ENCODE measurements around the gene ZNF500. TPM values are rescaled to one million over a fixed set of nuclear protein-coding genes. Genes with fewer than 3 reads are reported as not detected.

The ZNF500 gene
- total RNA-seq, 2 donors from 2014 or later = 14.1 TPM

DNA sequence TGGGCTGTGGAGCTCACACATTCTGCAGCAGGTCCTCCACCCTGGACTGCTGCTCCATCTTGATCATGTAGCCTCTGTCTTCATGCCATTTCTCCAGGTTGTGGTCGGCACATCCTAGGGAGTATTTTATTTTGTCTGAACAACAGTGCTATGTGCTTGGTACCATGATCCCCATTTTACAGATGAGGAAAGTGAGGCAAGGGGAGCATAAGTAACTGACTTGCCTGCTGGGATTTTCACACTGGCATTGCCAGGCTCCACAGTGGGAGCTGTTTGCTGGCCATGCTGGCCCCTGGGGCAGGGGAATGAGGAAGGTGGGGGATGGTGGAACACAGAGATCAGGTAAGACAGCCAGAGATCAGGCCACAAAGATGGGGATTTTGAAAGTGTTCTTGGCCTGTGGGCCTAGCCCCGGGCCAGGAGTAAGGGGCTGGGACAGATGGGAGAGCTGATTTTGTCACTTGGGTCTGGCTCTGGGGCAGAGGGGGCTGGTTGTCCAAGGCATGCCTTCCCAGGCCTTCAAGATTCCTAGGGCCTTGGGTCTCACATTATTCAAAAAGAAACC is 9.3 kb upstream of the ZNF500 start:
- H3K9me3 Mint-ChIP-seq = no peaks in the 10 kb centered on the region
- no peaks in the 10 kb centered on the region for H3K36me3 Mint-ChIP-seq (ENCODE audit: insufficient read depth in 2 of 2)
- no peak overlapping the region for H3K27ac Mint-ChIP-seq

DNA sequence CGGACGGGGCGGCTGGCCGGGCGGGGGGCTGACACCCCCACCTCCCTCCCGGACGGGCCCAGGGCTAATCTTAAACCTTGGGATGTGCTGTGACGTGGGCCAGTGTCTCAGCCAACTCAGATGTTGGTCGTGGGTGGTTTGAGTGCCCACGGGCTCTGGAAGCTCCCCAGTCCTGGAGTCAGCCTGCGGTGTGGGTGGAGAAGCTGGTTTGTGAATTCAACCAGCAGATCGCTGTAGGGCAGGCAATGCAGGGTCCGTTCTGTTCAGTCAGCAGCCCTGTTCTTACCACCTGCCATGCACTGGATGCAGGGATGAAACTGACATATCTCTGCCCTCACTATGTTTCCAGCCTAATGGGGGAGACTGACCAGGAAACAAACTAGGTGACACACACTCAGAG is 8.0 kb upstream of the ZNF500 start:
- no peak for DNase-seq
- H3K36me3 Mint-ChIP-seq (ENCODE audit: insufficient read depth in 2 of 2) = no peaks in the 10 kb centered on the region
- ATAC-seq (replicated peaks in 1 of 2) = no peak

More for the DNA sequence above, 9.3 kb upstream of the ZNF500 start:
- Mint-ChIP-seq H3K4me1 (ENCODE audit: low read depth) (no peaks in the 10 kb centered on the region), H3K4me3 (no peak overlapping the region), H3K27me3 (ENCODE audit: low read depth) (no peaks in the 10 kb centered on the region)
- ATAC-seq (replicated peaks in 1 of 2) (no peak), DNase-seq (no peak)

DNA sequence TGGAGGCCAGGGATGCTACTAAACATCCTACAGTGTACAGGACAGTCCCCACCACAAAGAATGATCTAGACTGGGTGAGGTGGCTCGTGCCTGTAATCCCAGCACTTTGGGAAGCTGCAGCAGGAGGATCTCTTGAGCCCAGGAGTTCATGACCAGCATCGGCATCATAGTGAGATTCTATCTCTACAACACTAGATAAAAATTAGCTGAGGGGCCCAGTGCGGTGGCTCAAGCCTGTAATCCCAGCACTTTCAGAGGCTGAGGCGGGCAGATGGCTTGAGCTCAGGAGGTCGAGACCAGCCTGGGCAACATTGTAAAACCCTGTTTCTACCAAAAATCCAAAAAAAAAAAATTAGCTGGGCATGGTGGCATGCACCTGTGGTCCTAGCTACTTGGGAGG is 5.4 kb upstream of the ZNF500 start:
- no peak for DNase-seq
- Mint-ChIP-seq H3K27ac (no peak overlapping the region), H3K36me3 (ENCODE audit: insufficient read depth in 2 of 2) (no peaks in the 10 kb centered on the region), H3K9me3 (no peaks in the 10 kb centered on the region), H3K27me3 (ENCODE audit: low read depth) (no peaks in the 10 kb centered on the region), H3K4me3 (no peak overlapping the region), H3K4me1 (ENCODE audit: low read depth) (peaks cover 18% of the 10 kb centered on the region)
- ATAC-seq (replicated peaks in 1 of 2) = no peak

More for the DNA sequence above, 8.0 kb upstream of the ZNF500 start:
- H3K4me1 Mint-ChIP-seq (ENCODE audit: low read depth) = no peaks in the 10 kb centered on the region
- no peak overlapping the region for H3K27ac Mint-ChIP-seq
- H3K27me3 Mint-ChIP-seq (ENCODE audit: low read depth) = no peaks in the 10 kb centered on the region
- no peak overlapping the region for H3K4me3 Mint-ChIP-seq
- H3K9me3 Mint-ChIP-seq = no peaks in the 10 kb centered on the region

DNA sequence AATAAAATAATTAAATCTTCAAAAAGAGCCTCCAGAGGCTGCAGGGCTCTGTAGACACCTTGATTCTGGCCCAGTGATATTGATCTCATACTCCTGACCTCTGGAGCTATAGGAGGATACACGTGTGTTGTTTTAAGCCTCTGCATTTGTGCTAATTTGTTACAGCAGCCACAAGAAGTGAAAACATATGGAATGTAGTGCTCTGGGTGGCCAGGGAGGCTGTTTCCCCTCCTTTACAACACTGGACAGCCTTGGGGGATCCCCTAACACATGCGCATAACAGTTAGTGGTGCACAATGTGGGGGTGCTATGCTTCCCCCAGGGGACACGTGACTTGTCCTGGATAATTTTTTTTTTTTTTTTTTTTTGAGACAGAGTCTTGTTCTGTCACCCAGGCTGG is 4.7 kb upstream of the ZNF500 start:
- H3K9me3 Mint-ChIP-seq = no peaks in the 10 kb centered on the region
- no peak overlapping the region for H3K27ac Mint-ChIP-seq
- no peak for ATAC-seq (replicated peaks in 1 of 2)
- no peaks in the 10 kb centered on the region for H3K27me3 Mint-ChIP-seq (ENCODE audit: low read depth)
- no peak overlapping the region for H3K4me3 Mint-ChIP-seq
- H3K36me3 Mint-ChIP-seq (ENCODE audit: insufficient read depth in 2 of 2) = no peaks in the 10 kb centered on the region
- H3K4me1 Mint-ChIP-seq (ENCODE audit: low read depth) = peaks cover 22% of the 10 kb centered on the region
- DNase-seq = no peak

DNA sequence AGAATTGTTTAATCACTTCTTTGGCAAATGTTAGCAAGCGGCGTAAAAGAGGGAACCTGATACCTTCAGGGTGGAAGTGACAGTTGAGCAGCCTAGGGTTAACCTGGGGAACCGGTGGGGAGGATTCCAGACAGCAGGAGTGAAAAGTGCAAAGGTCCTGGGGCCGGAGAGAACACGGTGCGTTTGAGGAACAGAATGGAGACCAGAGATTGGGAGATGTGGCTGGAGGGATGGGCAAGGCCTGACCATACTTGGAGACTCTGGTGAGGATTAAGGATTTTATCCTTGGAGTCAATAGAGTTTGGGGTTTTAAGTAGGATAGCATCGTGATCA is 2.3 kb upstream of the ZNF500 start:
- H3K4me3 Mint-ChIP-seq = peak overlapping the region in 1 of 2 donors; percentile 95
- no peak for DNase-seq
- ATAC-seq (replicated peaks in 1 of 2) = no peak
- H3K9me3 Mint-ChIP-seq = no peaks in the 10 kb centered on the region
- H3K4me1 Mint-ChIP-seq (ENCODE audit: low read depth) = peaks cover 31% of the 10 kb centered on the region
- H3K27ac Mint-ChIP-seq = no peak overlapping the region
- no peaks in the 10 kb centered on the region for H3K27me3 Mint-ChIP-seq (ENCODE audit: low read depth)
- no peaks in the 10 kb centered on the region for H3K36me3 Mint-ChIP-seq (ENCODE audit: insufficient read depth in 2 of 2)

DNA sequence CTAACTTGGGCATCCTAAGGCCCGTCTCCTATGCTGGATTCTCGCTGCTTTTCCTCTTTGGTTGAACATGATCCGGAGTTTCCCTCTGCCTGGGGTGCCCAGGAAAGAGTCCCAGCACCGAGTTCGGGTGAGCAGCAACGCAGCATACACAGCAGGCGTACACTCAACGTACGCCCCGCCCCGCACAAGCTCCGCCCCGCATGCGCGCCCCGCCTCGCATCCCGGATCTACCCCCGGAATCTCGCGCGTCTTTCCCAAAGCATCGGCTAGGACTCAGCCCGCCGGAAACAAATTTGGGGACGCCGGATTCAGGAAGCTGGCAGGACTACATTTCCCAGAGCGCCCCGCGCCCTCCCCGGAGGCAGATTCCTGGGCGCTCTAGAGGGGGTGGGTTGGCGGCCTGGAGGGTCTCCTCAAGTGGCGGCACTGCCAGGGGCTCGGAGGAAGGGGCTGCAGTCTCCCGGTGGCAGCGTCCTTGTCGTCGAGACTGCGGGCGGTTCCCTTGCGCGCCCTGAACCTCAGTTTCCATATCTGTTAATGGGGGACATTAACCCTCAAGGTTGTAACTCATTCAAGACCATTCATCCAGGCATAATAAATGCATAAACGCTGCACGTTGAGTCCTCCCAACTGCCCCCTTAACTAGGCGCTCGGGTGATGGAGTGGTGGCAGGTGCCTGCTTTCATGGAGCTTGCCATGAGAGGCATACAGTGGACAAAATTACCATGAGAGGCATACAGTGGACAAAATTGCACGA is 1.8 kb upstream of the ZNF500 start:
- H3K4me1 Mint-ChIP-seq (ENCODE audit: low read depth) = peaks cover 31% of the 10 kb centered on the region
- H3K9me3 Mint-ChIP-seq = no peaks in the 10 kb centered on the region
- no peaks in the 10 kb centered on the region for H3K27me3 Mint-ChIP-seq (ENCODE audit: low read depth)
- peak overlapping the region; percentile 95 to 98 for H3K4me3 Mint-ChIP-seq
- DNase-seq (peak; percentile 87 to 90), ATAC-seq (replicated peaks in 1 of 2) (peak; percentile 75 to 79)
- H3K36me3 Mint-ChIP-seq (ENCODE audit: insufficient read depth in 2 of 2) = no peaks in the 10 kb centered on the region
- H3K27ac Mint-ChIP-seq = peak overlapping the region; percentile 93

DNA sequence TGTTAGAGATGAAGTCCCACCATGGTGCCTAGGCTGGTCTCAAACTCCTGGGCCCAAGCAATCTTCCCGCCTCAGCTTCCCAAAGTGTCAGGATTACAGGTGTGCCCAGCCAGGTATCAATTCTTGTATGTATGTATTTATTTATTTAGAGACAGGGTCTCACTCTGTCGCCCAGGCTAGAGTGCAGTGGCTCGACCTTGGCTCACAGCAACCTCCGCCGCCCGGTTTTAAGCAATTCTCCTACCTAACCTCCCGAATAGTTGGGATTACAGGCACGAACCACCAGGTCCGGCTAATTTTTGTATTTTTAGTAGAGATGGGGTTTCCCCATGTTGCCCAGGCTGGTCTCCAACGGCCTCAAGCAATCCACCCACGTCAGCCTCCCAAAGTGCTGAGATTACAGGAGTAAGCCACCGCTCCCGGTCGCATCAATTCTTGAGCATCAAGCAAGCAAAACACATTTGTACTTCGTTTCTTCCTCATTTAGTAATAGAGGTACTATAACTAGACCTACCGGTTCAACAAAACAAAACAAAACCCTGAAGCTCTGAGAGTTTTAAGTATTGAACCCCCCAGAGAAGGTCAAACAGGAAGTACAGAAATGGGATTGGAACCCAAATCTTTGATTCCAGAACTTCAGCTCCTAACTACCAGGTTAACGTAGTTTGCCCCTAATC is 1.0 kb upstream of the ZNF500 start:
- no peak for ATAC-seq (replicated peaks in 1 of 2)
- peak overlapping the region; percentile 93 for H3K27ac Mint-ChIP-seq
- H3K4me3 Mint-ChIP-seq = peak overlapping the region; percentile 95 to 98
- peaks cover 31% of the 10 kb centered on the region for H3K4me1 Mint-ChIP-seq (ENCODE audit: low read depth)
- no peaks in the 10 kb centered on the region for H3K36me3 Mint-ChIP-seq (ENCODE audit: insufficient read depth in 2 of 2)
- no peaks in the 10 kb centered on the region for H3K27me3 Mint-ChIP-seq (ENCODE audit: low read depth)
- peak in 1 of 2 donors; percentile 18 for DNase-seq
- H3K9me3 Mint-ChIP-seq = no peaks in the 10 kb centered on the region

DNA sequence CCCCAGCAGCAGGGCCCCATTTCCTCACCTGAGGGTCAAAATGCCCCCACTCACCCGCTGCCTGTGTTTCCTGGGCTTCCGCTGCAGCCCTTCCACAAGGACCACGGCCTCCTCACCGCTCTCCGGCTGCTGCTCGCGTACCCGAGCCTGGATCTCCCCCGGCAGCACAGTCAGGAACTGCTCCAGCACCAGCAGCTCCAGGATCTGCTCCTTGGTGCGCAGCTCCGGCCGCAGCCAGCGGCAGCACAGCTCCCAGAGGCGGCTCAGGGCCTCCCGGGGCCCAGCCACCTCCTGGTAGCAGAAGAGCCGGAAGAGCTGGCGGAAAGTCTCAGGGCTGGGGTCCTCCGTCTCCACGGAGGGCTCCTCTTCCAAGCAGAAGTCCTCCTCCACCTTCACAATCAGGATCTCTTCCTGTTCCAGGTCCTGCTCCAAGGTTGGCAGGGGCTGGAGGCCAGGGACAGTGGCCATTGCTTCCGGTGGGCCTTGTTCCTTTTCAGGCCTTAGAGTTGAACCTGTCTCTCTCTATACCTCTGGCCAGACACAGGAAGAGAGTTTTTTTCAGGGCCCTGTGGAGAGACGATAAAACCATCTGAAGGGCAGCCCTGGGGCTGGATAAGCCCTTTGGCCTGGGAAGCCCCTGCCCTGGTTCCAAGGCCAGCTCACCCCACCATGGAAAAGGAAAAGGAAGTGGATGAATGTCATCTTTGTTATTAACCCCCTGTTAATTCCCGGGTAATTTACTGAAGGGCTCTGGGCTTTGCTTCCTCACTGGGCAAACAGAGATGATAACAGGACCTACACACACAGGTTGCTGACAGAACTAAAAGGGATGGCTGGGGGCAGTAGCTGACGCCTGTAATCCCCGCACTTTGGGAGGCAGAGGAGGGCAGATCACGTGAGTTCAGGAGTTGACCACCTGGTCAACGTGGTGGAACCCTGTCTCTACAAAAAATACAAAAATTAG is 1.2 kb downstream of the ZNF500 start:
- peaks cover 0 to 4% of the 10 kb centered on the region in 2 donors for H3K36me3 Mint-ChIP-seq (ENCODE audit: insufficient read depth in 2 of 2)
- H3K27ac Mint-ChIP-seq = peak overlapping the region; percentile 83
- peaks cover 34% of the 10 kb centered on the region for H3K4me1 Mint-ChIP-seq (ENCODE audit: low read depth)
- ATAC-seq (replicated peaks in 1 of 2) = no peak
- no peak for DNase-seq
- H3K9me3 Mint-ChIP-seq = no peaks in the 10 kb centered on the region
- H3K27me3 Mint-ChIP-seq (ENCODE audit: low read depth) = no peaks in the 10 kb centered on the region
- peak overlapping the region; percentile 89 to 94 for H3K4me3 Mint-ChIP-seq

DNA sequence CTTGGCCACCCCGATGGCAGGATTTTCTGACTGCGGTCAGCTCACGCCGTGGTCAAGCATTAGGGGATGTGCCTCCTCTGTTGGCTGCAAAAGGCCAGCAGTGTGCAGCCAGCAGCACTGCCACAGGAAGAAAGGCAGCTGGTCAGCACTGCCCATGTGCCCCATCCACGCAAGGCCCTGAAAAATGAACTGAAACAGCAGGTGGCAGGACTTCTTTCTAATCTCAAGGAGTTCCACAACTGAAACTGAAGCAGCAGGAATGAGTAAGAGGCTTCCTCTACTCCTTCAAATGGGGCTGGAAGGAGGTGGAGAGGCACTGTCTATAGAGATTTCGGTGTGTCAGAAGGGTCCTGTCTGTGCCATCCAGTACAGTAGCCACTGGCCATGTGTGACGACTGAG is 3.2 kb downstream of the ZNF500 start:
- no peak for ATAC-seq (replicated peaks in 1 of 2)
- Mint-ChIP-seq H3K36me3 (ENCODE audit: insufficient read depth in 2 of 2) (peaks cover 2 to 11% of the 10 kb centered on the region in 2 donors), H3K27ac (no peak overlapping the region), H3K27me3 (ENCODE audit: low read depth) (no peaks in the 10 kb centered on the region), H3K4me1 (ENCODE audit: low read depth) (peaks cover 32% of the 10 kb centered on the region), H3K9me3 (no peaks in the 10 kb centered on the region), H3K4me3 (no peak overlapping the region)
- no peak for DNase-seq

DNA sequence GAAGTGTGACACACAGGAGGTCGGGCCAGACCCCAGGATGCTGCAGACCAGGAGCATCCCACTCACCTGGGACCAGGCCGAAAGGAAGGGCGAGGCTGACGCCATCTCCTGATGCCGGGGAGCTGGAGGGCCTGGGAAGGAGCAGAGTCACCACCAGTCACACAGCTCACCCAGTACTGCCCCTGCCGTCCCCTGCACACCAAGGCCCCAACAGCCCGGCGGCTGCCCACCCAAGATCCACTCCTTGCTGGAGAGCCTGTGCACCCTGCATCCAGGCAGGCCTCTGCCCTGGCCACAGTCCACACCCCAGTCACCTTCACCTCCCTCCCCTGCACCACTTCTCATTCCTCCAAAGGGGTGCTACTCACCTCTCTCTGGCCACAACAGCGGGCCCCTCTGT is 4.8 kb downstream of the ZNF500 start:
- H3K27ac Mint-ChIP-seq = no peak overlapping the region
- H3K36me3 Mint-ChIP-seq (ENCODE audit: insufficient read depth in 2 of 2) = peaks cover 2 to 18% of the 10 kb centered on the region in 2 donors
- ATAC-seq (replicated peaks in 1 of 2) (no peak), DNase-seq (no peak)
- H3K4me1 Mint-ChIP-seq (ENCODE audit: low read depth) = peaks cover 17% of the 10 kb centered on the region
- H3K27me3 Mint-ChIP-seq (ENCODE audit: low read depth) = no peaks in the 10 kb centered on the region
- H3K4me3 Mint-ChIP-seq = no peak overlapping the region
- H3K9me3 Mint-ChIP-seq = no peaks in the 10 kb centered on the region

DNA sequence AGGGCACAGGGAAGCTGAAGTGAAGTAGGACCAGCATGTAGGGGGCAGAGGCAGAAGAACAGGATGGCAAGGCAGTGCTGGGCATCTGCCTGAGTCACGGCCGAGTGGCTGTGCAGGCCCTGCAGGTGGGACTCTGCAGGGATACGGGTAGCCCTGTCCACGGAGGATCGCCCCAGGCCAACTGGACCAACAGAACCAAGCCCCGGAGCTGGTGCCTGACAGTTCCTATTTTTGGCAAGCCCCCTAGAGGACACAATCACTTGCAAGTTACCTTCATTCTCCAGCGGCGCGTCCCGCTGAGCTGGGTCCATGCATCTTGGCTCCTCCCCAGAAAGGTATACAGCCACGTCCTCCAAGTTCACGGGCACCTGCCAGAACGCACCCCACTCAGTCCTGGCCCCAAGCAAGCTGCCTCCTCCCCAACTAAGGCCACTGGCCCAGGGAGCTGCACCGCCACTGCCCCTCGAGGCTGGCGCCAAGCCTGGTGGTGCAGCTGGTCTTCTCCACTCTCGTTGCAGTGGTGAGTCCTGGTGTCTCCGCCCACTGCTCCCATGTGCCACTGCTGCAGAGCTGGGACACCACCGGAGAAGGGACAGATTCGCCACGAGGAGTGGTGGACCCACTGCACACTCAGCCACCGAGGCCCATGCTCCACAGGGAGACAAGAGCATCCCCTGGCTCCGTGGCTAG is 6.6 kb downstream of the ZNF500 start:
- H3K4me3 Mint-ChIP-seq = no peak overlapping the region
- DNase-seq (no peak), ATAC-seq (replicated peaks in 1 of 2) (no peak)
- H3K27ac Mint-ChIP-seq = no peak overlapping the region
- no peaks in the 10 kb centered on the region for H3K27me3 Mint-ChIP-seq (ENCODE audit: low read depth)
- peaks cover 6 to 27% of the 10 kb centered on the region in 2 donors for H3K36me3 Mint-ChIP-seq (ENCODE audit: insufficient read depth in 2 of 2)
- H3K4me1 Mint-ChIP-seq (ENCODE audit: low read depth) = peaks cover 6% of the 10 kb centered on the region
- no peaks in the 10 kb centered on the region for H3K9me3 Mint-ChIP-seq

DNA sequence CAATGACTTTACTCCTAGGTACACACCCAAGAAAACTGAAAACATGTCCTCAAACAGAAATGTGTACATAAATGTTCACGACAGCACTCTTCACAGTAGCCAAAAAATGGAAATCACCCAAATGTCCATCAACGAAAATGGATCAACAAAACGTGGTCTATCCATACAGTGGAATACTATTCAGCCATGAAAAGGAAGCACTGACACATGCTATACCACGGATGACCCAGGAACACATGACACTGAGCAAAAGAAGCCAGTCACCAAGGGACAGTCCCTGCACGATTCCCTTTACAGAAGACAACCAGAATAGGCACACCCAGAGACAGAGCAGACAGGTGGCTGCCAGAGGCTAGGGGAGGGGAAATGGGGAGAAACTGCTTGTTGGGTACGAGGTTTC is 11.3 kb downstream of the ZNF500 start:
- Mint-ChIP-seq H3K4me3 (no peak overlapping the region), H3K4me1 (ENCODE audit: low read depth) (peaks cover 2% of the 10 kb centered on the region), H3K27me3 (ENCODE audit: low read depth) (no peaks in the 10 kb centered on the region), H3K27ac (no peak overlapping the region), H3K36me3 (ENCODE audit: insufficient read depth in 2 of 2) (peaks cover 6 to 29% of the 10 kb centered on the region in 2 donors), H3K9me3 (no peaks in the 10 kb centered on the region)
- ATAC-seq (replicated peaks in 1 of 2) = no peak
- DNase-seq = no peak

Data from activated T-cell treated with anti-CD3 and anti-CD28 coated beads, Interleukin-2, amount 50 U/mL, for 72 hours (primary cell).